ENCODE data around the gene REEP3.

Gene REEP3

DNA sequence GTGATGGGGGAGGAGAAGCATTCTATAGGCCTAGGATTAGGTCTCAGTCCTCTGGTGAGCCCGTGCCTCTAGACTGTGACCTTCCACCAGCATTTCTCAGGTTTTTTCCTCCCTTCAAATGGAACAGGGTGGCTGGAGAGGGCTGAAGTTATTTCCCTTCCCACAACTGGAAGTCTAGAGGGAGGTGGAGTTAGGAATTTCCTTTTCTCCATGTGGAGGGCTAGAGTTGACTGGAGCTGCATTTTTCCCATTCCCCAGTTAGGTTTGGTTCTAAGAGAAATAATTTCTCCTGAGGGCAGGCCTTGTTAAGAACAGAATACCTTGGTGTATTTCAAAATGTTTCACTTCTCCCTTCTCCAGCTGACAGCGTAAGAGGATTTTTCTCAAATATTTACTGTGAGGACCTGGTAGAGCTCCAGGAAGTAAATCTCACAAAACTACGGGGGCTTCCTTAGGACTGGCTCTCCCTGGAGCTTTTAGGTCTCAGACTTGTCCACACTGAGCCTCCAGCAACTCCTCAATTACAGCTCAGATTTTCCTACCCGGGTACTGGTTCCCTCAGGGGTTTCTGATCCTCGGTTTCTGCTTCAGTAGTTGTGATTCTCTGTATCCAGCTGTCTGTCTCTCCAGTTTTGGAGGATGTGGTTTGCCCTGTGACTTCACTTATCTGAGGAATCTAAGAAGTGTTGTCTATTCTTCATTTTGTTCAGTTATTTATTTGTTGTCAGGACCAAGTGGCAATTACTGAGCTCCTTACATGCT lies 6.0 kb upstream of the REEP3 start:
- no peak for DNase-seq

DNA sequence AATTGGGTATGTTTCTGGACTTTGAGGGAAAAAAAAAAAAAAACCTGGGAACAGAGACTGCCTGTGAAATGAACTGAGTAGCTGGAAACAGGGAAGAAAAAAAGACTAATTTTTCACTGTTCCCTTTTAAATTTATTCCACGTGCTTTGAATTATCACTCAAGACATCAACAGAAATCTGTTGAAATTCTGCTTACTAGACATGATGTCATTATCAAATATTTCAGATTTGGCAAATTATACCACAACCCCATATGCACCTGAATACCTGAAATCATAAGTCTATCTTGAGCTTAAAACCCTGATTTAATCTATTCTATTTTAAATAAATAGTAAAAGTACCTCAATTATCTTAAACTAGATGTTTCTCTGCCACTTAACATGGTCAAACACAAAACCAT lies 5.0 kb upstream of the REEP3 start:
- DNase-seq = no peak

DNA sequence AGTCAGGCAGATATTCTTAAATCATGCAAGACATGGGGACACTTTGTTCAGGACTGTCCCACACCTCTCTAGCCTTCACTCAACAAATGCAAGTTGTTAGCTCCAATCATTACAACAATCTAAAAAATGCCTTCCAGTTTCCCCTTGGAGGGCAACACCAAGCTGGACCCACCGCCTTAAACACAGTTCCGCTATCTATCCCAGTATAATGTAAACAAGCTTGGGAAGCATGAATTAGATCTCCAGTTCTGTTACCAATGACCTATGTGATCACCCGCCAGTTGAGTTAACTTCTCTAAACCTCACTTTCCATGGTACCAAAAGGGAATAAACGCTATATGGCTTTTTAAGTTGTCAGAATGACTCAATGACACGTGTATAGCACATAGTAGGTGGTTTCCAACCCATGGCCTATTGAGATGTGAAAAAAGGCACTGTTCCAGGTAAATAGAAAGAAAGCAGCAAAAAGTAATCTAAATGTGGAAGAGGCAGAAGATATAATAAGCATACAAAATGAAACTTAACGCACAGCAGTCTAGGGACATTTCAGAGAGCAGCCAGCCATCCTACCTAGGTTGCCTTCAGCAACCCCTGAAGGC lies 2.4 kb upstream of the REEP3 start:
- no peak for DNase-seq

DNA sequence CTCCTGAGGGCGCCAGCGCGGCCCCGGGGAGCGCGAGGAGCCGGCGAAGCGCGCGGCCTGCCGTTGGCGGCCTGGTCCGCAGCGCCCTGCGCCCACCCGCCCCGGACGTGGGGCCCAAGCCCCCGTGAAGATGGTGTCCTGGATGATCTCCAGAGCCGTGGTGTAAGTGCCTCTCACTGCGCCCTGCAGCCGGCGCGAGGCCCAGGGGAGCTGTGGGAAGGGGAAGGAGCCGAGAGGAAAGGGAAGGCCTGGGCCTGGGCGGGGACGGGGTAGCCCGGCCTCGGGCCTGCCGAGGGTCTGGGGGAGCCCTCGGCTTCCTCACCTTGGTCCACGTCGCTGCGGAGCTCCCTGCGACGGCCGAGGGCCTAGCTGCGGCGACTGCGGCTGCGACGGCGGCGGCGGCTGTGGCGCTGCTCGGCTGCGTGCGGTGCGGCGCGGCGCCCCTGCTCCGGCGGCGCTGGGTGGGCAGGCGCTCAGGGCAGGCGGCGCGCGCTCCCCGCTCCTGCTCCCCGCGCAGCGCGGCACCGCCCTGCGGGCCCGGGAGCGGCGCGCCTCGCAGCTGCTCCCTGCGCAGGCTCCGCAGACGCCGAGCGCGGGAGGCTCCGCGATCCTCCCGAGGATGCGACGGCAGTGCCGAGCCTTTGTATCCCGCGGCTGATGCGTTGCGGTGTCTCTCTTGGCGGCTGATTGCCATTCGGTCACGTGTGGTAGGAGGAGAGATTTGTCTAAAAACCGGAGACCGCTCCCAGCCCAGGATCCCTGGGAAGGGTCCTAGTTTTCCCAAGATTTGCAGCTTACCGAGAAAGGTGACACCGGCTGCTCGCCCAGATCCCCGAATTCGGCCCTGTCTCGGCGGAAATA lies 445 bp downstream of the REEP3 start:
- peak; percentile 63 for DNase-seq

DNA sequence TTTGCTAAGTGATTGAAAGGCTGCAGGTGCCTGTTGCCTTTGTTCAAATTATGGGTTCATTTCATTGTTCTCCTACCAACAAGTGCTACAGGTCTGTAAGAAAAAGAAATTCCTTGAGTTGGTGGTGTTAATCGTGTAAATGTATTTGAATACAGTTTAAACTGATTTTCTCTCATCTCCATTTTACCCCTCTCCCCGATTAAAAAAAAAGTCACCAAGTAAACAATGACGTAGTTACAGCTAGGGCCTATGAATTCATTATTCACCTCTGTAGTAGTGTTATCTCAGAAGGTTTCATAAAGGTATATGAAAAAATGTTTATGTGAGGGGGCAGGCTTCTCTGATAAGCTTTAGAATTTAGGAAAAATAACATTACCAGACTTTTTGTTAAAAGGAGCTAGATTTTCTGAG lies 1.1 kb downstream of the REEP3 start:
- peak; percentile 5 for DNase-seq

DNA sequence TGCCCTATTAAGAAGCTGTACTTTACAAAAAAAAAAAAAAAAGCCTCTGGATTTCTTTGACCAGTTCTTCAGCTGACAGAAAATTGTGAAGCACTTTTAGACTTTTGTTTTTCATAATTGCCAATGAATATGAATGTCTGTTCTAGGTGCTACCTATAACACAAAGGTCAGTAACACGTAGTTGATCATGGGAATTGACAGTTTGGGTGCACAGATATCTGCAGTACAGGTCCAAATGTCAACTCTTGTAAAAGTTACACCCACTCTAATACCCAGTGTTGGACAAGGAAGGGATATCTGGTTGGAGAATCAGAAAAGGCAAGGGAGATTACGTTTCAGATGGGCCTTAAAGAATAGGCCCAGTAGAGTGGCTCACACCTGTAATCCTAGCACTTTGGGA lies 1.8 kb downstream of the REEP3 start:
- DNase-seq = no peak

DNA sequence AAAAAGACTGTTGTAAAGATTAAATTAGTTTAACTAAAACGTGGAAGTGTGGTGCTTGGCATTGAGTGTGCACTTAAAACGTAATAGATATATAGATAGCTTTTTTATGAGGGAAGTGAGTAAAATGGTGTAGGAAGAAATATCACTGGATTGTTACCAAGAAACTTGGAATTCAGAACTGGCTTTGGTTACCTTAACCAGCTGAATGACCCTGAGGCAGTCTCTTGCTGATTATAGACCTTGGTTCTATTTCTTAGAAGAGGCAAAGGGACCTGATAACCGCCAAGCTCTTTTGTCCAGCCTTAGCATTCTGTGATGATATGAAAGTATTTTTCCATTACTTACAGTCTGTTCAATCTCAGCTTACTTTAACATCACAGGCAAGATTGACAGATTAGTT lies 3.8 kb downstream of the REEP3 start:
- no peak for DNase-seq

DNA sequence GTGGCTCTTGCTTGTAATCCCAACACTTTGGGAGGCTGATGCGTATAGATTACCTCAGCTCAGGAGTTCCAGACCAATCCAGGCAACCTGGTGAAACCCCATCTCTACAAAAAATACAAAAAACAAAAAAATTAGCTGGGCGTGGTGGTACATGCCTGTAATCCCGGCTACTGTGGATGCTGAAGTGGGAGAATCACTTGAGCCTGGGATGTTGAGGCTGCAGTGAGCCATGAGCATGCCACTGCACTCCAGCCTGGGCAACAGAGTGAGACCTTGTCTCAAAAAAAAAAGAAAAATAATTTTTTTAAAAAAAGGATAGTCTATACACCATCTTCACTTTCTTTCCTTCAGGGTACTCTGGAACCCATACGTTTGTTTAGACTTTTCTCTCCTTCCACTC lies 6.2 kb downstream of the REEP3 start:
- DNase-seq = no peak

DNA sequence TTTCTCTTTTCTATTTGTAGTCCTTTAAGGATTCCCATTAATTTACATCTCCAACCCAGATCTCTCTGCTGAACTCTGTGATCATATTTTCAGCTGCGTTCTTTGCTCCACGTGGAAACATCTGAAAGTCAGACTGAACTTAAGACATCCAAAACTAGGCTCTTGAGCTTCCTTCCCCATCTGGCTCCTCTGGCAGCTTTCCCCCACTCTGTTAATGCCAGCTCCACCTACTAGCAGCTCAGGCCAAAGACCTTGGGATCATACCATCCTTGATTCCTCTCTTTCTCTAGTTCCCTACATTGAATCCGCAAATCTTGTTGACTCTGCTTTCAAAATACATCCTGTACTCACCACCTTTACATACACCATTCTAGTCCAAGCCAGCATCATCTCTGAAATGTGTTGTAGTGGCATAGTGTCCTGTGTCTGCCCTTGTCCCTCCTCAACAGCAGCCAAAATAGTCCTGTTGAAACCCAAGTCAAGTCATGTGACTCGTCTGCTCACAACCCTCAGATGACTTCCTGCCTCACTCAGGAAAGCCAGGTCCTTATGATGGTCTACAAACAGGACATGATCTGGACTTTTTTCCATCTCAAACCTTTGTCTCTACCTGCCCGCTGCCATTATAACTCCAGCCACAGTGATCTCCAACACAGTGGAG lies 7.0 kb downstream of the REEP3 start:
- DNase-seq = no peak

DNA sequence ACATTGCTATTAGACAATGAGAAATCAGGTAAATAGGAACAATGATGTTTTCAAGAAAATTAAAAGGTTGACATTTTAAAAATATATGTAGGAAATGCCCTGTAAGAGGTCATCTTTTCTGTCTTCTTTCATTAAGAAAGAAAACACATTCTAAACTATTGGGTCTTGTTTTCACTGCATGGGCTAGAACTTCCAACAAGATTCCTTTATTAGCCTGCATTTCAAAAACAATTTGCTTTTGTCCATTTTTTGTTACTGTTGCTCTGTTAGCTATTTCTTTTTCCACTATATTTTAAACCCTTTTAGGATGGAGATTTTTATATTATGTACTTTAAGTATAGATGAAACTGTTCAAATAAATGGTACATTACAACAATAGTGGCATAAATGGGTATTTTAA lies 9.2 kb downstream of the REEP3 start:
- DNase-seq = no peak

DNA sequence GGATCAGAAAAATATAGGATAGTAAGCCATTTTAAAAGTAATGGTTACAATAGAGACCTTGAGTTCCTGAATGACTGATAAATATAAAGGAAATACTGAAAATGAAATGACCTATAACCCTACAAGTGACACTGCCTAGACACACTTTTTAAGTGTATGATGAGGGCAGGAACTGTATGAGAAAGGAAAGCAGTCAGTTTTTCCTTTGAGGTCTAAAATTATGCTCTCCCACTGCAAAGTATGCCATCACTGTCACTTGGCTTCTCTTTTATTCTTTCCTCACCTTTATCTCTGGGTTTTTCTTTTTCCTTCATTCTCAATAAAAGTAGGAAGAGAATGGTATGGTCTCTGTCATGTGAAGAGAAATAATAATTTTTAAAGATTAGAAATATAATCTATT lies 13.5 kb downstream of the REEP3 start:
- no peak for DNase-seq

DNA sequence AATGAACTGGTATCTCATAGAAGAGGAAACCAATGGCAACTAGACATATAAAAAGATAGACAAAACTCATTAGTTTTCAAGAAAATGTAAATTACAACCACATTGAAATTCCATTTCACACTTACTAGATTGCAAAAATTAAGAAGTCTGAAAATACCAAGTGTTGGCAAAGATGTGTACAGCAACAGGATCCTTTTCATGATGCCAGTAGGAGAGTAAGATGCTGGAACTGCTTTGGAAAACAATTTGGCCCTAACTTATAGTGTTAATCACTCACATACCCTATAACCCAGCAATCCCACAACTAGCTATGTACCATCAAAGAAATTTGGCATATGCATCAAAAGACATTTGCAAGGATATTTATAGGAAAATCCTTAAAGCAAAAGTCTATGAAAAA lies 15.5 kb downstream of the REEP3 start:
- DNase-seq = no peak

DNA sequence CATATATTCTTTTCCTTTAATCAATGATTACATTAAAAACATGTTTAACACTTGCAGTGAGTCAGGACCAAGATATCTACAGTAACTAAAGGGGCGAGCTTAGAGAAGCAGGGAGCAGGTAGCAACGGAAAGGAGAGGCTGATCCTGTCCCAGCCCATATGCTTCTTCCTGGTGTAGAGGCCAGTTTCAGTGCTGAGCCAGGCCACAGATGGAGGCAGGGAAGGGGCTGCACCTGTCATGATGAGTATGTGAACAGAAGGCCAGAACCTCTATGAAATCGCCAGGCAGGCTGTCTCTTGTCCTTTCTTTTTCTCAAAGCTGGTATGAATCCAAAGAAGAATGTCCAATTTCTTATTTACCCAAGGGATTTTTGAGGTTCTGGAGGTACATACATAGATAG lies 16.3 kb downstream of the REEP3 start:
- no peak for DNase-seq

DNA sequence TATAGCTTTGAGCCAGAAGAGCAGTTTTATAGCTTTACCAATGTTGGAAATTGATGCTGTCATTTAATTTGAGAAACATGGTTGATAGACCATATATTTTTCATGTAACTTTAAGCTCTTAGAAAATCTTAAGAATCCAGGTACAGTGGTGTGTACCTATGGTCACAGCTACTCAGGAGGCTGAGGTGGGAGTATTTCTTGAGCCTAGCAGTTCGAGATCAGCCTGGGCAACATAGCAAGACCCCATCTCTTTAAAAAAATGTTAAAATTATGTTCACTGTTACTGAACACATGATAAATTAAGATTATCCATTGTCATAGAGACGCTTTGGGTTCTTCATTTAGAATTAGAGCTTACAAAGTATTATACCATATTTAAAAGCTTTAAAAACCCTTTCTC lies 18.2 kb downstream of the REEP3 start:
- DNase-seq = no peak

DNA sequence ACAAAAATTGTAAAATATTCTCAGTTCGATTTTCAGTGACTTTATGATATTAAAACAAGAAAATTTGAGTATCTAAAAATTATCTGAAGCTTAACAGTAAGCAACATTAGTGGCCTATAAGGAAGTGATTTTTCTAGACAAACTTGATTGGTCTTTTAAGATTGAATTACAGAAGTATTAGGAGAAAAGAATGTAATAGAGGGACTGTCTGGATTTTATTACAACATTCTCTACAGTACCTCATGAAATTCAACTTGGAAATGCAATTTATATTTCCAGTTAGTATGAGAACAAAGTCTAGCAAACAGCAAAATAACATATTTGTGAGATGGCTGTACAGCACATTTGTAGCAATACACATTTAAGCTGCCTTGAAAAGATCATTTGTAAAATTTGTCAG lies 18.8 kb downstream of the REEP3 start:
- DNase-seq = no peak

DNA sequence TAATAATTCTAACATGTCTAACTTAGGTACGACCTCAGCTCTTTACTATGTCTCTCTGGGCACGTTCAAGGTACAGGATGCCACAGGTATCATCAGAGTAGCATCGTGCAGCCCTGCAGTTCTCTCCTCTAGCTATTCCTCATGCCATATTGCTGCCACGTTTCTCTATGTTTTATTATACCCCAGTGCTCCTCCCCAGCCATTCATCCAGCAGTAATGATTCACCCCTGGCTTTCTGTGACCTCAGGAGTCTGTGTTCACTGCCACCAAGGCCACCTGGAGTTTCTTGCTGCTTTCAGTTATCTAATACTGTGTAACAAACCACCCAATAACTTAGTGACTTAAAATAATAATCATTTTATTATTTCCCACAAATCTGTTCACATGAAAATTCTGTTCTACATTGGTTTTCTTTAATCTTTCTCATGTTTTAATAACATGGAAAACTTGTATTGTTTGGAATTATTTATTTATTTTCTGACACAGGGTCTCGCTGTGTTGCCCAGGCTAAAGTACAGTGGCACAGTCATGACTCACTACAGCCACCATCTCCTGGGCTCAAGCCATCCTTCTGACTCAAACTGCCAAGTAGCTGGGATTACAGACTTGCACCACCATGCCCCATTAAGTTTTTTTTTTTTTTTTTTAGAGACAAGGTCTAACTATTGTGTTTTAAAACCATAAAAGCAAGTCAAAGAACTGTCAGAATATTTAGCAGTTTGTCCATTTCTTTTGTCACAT lies 21.8 kb downstream of the REEP3 start:
- no peak for DNase-seq

DNA sequence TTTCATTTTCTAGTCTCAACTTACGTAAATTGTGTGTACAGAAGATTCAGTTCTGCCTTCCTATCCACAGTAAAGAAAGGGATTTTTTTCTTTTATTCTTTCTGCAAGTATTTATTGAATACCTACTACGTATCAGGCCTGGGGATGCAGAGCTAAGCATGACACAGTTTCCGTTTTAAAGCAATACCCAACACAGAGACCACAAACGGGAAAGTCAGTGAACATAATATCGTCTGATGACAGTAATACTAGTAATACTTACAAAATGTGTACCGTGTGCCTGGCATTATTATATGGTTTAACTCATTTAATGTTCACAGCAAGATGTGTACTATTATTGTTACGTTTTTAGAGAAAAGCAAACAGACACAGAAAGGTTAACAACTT lies 22.4 kb downstream of the REEP3 start:
- DNase-seq = no peak

DNA sequence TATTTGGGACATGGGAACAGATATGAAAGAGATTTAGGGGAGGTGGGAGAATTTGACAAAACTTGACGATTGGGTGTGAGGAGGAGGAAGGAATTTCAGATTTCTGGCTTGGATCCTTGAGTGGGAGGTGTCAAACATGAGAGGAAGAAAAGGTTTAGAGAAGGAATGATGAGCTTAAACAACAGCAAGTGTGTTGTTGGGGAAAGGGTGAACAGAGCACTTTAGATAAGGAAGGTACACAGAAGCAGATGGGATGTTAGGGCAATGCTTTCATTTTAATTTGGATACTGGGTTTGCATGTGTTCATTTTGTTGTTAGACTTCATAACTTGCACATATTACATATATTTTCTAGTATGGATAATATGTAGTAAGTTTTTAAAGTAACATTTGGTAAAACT lies 23.2 kb downstream of the REEP3 start:
- DNase-seq = no peak

DNA sequence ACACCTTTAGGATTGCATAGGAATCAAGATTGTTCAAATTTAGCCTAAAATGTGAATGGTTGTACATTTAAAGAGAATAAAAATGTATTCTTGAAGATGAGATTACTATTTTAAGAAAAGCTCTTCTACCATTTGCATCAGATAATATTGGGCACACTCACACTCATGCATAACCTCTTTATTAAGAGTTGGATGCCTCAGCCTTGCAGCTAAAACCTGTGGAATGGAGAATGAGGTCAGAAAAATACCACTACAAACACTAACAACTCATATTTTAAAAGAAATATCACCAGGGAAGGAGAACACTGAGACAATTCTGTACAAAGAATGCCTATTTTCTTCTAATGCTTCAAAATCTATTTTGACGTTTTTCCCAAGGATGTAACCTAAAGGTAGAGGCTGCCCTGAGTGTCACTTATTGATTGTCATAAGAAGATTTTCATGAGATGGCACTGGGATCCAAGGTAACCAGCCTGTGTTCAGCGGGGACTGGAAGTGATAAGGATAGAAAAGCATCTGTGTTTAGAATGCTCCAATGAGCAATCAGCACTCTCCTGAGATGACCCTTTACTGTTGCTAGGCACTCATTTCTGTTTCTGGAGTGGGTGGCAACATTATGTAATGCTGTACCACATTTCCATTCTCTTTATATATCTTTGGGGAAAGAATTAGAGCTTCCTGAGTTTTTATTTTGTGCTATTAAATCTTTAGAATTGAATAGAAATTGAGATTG lies 26.6 kb downstream of the REEP3 start:
- DNase-seq = no peak

DNA sequence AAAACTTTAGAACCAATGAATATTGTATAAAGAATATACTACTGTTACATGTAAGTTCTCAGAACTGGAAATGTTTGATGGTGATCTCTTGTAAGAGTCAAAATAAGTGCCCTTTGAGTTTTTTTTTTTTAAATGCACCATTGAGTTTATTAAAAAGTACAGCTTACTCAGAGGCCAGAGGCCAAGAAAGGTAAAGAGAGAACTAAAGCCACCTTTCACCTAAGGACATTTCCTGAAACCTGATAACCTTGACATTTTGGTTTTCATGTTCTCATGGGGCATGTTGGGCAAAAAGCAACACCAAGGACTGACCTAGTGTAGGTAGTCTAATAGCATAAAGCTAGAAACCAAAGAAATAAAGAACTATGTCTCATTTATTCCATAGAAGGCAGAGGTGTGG lies 27.7 kb downstream of the REEP3 start:
- DNase-seq = no peak

DNA sequence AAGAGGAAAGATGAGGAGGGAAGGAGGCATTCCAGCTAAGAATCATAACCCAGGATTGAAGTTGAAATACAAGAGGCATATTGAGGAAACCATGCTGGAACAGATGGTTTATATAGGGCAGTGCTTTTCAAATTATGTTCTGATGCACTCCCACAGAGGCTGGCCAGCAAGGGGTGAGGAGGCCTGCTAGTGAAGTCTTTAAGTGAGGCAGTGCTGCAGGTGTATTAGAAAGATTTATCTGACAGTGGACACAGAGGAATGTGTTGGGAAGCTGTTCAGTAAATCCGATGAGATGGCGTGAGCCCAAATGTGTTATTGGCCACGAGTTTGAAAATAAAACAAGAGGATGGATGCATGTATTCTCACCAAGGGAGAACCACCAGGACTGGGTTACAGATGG lies 28.6 kb downstream of the REEP3 start:
- DNase-seq = no peak

DNA sequence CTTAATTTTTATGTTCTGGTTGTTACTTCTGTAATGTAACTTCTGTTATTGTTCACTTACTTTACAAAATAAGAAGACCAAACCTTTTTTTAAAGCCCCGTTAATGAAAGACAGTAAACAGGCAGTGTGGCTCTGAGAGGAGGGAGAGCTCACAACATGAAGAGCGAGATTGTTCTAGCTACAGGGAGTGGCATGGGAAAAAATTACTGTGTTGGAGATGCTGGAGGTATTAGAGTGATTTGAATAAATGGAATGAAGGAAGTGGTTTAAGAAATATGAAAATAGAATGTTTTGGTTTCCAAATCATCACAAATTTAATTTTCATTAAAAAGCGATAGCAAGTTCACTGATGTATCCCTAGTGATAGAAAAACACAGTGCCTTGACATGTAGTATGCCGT lies 31.8 kb downstream of the REEP3 start:
- no peak for DNase-seq
